Stimulated activated CD4-positive, alpha-beta T cell treated with anti-CD3 and anti-CD28 coated beads, TNF-alpha, amount 100 ng/mL, for 4 hours (primary cell): ENCODE results near the gene B4GALT6.

Source experiments
- DNase-seq, 3 experiments: peaks; one replicate each; pipeline ENCODE4 v3.0.0-alpha.2; 2020; ENCODE audit warnings: low read depth in 3 of 3

Gene B4GALT6

DNA sequence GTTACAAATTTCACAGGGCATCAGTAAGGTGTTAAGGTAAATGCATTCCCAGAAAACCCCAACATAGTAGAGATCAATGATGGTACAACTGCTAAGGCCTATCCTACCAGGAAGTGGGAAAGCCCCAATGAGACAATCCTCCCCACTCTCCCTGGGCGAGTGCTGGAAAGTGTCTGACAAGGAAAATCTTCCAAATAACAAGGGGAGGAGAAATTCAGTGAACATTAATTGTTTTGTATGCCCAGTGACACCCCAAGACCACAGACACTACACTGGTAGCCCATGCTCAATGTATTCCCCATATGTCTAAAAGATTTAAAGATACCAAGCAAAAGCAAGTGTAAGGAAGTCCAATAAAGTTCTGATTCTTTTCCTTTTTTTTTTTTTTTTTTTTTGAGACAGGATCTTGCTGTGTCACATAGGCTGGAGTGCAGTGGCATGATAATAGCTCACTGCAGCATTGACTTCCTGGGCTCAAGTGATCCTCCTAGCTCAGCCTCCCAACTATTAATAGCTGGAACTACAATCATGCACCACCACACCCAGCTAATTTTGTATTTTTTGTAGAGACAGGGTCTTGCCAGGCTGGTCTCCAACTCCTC, 24.7 kb downstream of the B4GALT6 start:
- DNase-seq: no peak

DNA sequence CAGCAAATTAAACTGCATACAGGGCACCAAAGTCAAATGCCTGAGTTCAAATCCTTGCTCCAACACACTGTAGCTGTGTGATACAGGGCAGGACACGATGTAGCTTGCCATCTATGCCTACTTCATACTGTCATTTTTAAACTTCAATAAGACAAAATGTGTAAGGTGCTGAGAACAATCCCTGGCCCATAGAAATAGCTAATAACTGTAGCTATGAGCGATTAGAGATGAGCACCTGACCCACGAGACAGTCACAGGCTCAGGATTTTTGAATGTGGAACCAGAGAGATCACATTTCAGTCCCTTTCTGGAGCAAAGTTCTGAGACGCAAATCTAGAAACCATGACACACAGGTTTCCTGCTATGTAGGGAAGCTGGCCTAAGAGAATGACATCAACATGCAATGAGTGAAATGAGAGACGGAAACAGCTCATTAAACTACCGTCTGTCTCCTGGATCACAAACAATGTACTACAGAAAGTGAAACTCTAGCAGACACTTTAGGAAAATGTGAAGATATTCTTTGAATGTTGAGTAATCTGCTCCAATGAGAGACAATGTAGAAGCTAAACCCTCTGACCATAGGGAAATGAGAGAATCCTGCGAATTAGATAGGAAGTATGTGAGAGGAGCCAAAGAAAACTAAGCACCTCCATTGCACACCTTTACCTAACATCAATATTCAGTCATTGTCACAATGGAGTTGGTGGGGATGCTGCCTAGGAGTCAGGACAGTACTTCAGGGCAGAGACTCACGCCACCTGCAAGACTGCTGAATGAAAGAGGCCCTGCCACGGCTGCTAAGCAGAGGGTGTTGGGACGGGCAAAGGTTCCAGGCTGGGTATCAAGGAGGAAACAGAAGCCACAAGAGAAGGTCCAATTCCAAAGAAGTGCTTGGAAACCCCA, 25.5 kb downstream of the B4GALT6 start:
- no peak for DNase-seq

DNA sequence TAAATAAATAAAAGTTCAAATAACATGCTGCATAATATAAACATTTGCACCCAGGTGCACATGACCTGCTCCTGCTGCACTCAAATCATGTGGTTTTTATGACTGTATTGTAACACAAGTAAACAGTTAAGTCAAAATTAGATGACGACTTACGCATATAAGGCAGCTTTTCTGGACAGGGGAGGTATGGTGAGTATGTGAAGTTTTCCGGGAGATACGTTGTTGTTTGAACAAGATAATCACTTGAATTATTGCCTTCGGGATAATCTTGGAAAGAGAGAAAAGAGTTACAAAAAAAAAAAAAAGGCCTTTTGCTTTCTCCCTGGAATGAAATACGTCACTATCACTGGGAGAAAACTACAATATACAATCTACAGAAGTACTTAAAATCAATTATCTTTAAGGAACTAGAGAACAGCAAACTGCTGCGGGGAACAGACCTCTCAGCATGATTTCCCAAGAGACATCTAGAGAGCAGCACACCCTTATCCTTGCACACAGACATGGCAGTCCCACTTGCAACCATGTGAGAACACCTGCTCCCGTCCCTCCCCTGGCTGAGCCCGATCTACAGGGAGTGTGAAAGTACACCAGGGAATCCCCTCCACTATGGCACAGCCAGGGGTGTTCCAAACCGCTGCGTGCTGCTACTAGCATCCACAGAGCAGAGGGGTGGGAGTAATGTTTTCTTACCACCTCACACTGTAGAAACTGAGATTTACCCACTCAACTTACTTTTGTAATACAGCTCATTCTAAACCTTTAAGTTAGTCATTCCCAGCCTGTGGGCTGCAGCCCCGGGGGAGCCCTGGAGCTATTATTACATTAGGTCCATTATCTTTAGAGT, 26.3 kb downstream of the B4GALT6 start:
- DNase-seq: peak in 1 of 3 experiments; percentile 7

DNA sequence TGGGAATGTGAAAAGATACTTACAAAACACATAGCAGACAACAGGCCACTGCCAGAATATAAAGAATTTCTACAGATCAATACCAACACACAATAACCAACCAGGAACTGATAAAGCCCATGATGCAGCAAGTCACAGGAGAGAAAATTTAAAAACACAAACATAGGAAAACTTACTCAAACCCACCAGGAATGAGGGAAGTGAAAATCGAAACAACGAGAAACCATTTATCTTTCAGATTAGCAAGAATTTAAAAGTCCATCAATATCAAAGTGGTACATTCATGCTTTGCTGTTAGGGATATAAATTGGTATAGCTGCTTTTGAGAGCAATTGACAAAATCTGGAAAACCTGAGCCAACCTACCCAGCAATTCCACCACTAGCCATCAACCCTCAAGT, 27.6 kb downstream of the B4GALT6 start:
- DNase-seq: no peak

DNA sequence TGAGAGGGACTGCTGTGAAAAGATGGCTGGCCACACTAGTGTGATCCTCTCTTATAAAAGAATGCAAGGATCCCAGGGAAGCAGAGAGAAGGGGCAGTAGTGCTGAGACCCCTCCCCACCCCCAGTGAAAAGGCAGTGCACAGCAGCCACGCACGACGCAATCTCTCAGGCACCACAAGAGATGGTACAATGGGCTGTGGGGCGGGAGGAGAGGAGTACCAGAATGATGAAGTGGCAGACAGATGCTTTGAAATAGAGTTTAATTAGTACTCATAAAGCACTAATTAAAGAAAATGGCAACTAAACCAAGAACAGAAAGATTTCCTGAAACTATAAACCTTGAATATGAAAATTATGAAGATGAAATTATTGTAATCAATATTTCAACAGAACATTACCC, 29.0 kb downstream of the B4GALT6 start:
- no peak for DNase-seq

DNA sequence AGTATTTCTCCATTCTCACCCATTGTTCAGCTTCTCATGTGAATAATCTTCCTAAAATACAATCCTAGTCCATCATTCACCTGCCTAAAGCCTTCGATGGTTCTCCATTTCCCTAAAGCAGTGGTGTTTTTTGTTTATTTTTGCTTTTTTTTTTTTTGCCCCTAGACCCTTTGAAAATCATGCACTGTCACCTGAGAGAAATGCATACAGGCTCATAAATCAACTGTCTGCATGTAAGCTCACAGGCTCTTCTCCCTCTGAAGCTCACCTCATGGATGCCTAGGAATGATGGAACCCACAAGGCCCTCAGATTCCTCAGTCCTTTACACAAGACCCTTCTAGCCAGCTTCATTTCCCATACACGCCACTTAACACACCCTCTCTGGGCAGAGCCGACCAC, 31.5 kb downstream of the B4GALT6 start:
- no peak for DNase-seq

GRCh38 chr18:31652357-31652756, 32.0 kb downstream of the B4GALT6 start:
- DNase-seq: no peak

- no peak for DNase-seq
Observed at GRCh38 chr18:31651369-31651768, 33.0 kb downstream of the B4GALT6 start.

DNA sequence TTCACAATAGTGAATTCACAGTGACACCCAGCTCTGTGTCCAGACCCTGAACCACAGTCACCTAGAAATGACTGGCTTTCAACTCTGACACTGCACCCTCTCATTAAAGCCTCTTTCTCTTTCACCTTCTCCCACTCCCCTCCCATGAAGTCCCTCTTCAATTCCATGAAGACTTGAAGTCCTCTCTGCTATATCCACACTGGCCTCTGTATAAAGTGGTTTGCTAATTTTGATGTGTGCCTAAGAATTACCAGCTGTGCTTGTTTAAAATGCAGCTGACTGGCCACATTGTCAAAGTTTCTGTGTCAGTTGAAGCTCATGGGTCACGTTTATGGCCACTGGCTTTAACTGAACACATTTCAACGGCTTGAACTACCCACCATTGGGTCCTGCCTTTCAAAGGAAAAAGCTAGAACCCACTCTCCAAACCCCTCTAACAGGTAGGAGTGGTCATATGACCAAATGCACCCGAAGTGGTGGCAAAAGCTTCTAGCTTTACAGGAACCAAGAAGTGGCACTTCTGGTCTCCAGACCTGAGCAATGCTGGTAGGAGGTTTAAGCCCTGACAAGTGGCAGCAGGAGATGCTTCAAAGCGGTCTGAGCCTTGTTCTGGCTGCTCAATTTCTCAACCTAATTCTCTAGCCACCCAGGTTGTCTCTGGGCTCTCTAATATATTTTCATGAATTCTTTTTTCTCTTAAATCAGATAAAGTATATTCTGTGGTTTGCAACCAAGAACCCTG, 34.2 kb downstream of the B4GALT6 start:
- DNase-seq: no peak

GRCh38 chr18:31649449-31649848, 34.9 kb downstream of the B4GALT6 start:
- no peak for DNase-seq

GRCh38 chr18:31648966-31649429, 35.4 kb downstream of the B4GALT6 start:
- DNase-seq: no peak

- DNase-seq: no peak
Observed at GRCh38 chr18:31648458-31648857, 35.9 kb downstream of the B4GALT6 start.

GRCh38 chr18:31647127-31647753, 37.1 kb downstream of the B4GALT6 start:
- DNase-seq: no peak

DNA sequence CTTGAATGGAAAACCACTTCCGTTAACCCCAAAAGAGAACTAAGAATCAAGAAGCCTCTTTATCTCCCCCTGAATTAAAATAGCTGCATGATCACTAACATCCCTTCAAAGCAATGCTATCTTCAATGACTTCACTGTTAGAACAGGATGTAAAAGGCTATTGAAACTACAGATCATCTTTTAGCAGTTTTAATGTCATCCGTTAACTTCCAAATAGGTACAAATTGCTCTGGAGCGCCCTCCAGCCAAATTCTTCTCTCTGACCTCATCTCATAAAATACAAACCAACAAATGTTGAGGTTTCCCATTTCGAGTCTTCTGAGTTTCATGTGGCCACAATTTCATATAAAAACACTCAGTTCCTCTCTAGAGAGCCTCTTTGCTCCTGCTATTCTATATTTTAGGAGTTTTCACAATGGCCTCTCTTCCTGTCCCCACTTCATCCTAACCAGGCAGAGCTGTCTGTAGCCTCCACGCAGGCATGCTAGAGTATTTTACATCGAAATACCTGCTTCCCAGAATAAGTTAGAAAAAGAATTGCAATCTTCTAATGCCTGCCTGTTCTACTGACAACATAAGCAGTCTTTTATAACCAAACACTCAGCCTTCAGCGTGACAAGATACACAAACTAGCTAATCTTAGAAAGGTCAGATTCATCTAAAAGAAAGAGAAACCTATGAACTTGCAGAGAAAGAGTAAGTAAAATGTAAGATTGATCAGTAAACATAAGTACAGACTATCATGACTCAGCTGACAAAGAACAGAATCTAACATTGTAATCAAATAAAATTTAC, 37.9 kb downstream of the B4GALT6 start:
- no peak for DNase-seq

GRCh38 chr18:31645411-31645810, 39.0 kb downstream of the B4GALT6 start:
- DNase-seq: no peak

DNA sequence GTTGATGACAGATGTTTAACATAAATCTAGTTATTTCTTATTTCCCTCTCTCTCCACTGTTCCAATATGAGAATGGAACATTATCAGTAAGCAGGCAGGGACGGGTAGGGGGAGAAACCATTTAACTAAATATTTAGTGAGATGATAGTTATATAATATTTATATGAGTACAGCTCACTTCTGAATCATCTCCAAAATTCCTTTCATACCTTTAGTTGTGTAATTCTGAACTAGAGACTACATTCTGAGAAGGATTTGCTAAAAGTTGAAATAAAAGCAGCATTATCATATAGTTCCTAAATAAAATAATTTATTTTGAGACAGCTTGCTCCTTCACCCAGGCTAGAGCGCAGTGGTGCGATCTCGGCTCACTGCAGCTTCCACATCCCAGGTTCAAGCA, 41.4 kb downstream of the B4GALT6 start:
- DNase-seq: no peak

- DNase-seq: no peak
Observed at GRCh38 chr18:31637445-31637844, 46.9 kb downstream of the B4GALT6 start.

DNA sequence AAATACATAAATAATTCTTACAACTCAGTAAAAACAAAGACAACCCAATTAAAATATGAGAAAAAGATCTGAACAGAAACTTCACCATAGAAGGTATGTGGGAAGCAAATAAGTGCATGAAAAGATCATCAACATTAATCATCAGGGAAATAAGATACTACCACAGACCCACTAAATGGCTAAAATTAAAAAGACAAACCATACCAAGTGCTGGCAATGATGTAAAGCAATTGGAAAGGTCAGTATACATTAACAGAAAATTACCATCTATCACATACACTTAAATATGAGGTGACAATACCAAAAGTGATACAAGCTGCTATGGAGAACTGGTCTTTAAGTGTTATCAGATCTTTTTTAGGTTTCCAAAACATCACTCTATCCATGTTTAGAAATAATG, 48.0 kb downstream of the B4GALT6 start:
- DNase-seq: no peak

- DNase-seq: no peak
Observed at GRCh38 chr18:31634331-31634713, 50.1 kb downstream of the B4GALT6 start.
